ENCODE measurements around the gene DIO3.
A peak's percentile ranks its signal among the peaks of the same experiment; 100 is the strongest.

Gene DIO3

DNA sequence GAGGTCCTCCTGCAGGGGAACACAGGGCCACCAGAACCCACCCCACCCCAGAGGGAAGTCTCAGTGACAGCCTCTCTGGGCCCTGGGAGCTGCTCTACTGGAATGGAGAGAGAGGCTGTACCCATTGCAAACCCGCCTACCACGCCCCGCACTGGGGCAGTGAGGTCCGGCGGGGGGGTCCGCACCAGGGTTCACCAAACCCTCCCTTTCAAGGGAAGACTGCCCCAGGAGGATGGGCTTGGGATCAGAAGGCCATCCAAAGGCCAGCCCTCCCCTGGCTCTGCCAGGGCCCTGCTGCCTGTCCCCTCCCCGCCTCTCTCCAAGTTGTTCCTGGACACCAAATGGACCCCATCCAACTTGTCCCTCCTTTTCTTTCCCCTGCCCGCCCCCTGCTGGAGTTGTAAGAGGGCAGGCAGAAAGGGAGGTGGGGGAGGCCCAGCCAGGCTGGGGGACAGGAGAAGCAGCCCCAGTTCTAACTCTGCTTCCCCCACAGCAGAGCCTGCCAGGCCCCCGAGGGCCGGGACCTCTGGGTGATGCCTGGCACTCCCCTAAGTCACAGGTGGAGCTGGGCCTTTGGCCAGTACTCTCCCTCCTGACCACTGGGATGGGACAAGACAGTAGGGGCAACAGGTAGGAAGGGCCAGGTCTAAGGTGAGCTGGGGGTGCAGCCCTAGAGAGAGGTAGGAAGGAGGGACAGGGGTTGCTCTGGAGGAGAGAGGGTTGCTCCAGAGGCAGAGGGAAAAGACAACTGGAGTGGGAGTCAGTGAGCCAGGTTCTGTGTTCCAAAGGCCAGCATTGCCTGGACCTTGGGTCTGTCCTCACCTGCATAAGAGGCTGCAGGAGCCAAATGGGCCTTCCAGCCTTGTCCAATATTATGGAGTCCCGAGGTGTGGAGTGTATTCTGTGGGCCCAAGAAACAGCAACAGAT, 3.2 kb upstream of the DIO3 start:
- H3K4me3 ChIP-seq (ENCODE audit: low read depth, low read length), result no peak overlapping the region
- no peak for DNase-seq (ENCODE audit: low read depth)
- in situ Hi-C loops (cut with HindIII; ENCODE audit: low sequenced_read_pairs), result no loop called here
- TF ChIP-seq, protein P1, sequence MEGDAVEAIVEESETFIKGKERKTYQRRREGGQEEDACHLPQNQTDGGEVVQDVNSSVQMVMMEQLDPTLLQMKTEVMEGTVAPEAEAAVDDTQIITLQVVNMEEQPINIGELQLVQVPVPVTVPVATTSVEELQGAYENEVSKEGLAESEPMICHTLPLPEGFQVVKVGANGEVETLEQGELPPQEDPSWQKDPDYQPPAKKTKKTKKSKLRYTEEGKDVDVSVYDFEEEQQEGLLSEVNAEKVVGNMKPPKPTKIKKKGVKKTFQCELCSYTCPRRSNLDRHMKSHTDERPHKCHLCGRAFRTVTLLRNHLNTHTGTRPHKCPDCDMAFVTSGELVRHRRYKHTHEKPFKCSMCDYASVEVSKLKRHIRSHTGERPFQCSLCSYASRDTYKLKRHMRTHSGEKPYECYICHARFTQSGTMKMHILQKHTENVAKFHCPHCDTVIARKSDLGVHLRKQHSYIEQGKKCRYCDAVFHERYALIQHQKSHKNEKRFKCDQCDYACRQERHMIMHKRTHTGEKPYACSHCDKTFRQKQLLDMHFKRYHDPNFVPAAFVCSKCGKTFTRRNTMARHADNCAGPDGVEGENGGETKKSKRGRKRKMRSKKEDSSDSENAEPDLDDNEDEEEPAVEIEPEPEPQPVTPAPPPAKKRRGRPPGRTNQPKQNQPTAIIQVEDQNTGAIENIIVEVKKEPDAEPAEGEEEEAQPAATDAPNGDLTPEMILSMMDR (IDR thresholded peaks at IDR 0.05; ENCODE audit: low read depth, low read length, missing control alignments), result peak; percentile 9

DNA sequence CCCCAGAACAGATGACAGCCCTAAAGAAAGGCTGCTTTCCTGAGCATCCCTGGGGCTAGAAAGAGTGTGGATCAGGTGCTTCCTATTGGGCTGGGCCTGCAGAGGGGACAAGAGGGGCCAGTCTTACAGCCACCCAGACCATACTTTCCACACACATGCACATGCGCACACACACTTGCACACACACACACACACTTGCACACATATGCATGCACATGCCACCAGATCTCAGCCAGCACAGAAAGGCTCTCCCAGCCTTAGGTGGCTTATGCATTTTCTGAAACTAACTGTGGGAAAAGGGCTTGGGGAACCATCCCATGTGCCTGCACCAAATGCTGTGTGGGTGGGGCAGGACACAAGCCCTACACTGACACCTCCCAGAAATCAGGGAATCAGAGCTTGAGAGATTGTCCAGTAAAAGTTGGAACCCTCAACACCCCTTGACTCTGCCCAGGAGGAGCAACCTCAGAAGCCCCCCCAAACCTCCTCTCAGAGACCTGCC, 2.5 kb upstream of the DIO3 start:
- no peak overlapping the region for H3K4me3 ChIP-seq (ENCODE audit: low read depth, low read length)
- in situ Hi-C loops (cut with HindIII; ENCODE audit: low sequenced_read_pairs), result no loop called here
- TF ChIP-seq, protein P1 (IDR thresholded peaks at IDR 0.05; ENCODE audit: low read depth, low read length, missing control alignments), result no peak
- DNase-seq (ENCODE audit: low read depth), result no peak

DNA sequence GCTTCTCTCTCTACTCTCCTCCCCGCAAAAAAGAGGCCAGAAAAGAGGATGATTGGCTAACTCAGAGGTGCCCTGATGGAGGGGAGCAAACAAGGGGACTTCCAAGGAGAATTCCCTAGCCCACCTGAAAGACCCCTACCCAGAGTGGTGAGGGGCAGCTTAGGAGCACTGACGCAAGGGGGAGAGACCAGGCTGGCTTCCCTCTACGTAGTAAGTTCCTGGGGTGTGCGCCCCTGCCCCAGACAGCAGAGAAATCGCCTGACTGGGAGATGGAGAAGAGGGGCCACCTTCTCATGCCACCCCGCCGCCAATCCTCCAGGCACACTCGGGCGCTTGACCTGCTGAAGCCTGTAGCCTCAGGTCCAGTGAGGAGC, 2.1 kb upstream of the DIO3 start:
- no peak overlapping the region for H3K4me3 ChIP-seq (ENCODE audit: low read depth, low read length)
- TF ChIP-seq, protein P1 (IDR thresholded peaks at IDR 0.05; ENCODE audit: low read depth, low read length, missing control alignments), result no peak
- in situ Hi-C loops (cut with HindIII; ENCODE audit: low sequenced_read_pairs), result no loop called here
- no peak for DNase-seq (ENCODE audit: low read depth)

DNA sequence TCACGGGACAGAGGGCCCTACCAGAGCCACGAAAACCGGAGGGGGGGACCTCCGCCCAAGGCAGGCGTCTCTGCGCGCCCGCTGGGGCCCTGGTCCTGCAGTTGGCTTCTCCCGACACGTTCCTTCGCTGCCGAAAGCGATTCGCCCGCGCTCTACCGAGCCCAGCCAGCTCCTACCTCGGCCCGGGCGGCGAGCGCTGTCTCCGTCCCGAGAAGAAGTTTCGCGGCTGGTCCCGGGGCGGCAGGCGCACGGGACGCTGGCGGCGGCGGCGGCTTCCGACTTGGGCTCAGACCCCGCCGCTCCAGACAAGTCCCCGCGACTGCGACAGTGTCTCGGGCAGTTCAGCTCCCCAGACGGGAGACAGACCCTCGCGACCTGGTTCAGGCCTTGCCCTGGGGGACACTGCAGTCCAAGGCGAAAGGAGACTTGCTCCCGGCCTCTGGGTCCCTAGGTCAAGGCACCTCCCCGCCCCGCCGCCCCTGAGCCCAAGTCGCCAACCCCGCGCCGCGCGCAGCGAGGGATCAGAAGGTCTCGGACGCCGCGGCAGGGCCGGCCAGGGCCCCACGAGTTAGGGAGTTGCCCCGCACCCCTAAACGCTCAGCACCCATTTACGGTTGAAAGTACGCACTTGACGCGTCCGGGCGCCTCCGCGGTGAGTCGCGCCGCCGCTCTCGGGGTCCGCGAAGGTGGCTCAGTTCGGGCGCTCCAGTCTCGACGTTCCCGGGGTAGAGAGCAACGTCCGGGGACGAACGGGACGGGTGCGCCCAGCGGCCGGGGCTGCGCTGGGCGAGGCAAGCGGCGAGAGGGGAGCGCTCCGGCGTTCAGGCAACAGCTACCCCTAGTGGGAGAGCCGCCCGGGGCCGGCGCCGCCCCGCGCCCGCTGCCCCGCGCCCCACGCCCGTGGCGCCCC, 1.4 kb upstream of the DIO3 start:
- in situ Hi-C loops (cut with HindIII; ENCODE audit: low sequenced_read_pairs), result no loop called here
- TF ChIP-seq, protein P1 (IDR thresholded peaks at IDR 0.05; ENCODE audit: low read depth, low read length, missing control alignments), result peak; percentile 19
- DNase-seq (ENCODE audit: low read depth), result no peak
- H3K4me3 ChIP-seq (ENCODE audit: low read depth, low read length), result peak overlapping the region; percentile 20

DNA sequence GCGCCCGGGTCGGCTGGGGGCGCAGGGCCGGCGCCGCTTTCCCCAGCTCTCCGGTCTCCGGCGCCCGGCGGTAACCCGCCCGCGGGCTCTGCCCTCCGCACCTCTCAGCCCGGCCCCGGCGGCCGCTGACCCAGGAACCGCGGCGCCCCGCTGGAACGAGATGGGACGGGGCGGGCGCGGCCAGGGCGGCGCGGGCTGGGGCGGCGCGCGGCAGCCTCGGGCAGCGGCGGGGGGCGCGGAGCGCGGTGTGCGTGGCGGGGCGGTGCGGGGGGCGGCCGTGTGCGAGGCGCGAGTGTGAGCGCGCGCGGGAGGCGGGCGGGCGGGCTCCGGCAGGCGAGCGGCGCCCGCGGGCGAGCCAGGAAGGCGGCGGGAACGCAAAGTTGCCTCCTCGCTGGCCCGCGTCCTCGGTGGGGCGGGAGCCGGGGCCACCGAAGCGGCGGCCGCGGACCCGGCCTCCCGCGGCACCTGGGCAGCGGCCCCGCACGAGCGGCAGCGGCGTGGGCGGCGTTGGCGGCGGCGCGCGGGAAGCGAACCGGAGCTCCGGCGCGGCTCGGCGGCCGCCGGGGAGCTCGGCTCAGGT, 671 bp upstream of the DIO3 start:
- in situ Hi-C loops (cut with HindIII; ENCODE audit: low sequenced_read_pairs), result no loop called here
- no peak overlapping the region for H3K4me3 ChIP-seq (ENCODE audit: low read depth, low read length)
- TF ChIP-seq, protein P1 (IDR thresholded peaks at IDR 0.05; ENCODE audit: low read depth, low read length, missing control alignments), result no peak
- no peak for DNase-seq (ENCODE audit: low read depth)

DNA sequence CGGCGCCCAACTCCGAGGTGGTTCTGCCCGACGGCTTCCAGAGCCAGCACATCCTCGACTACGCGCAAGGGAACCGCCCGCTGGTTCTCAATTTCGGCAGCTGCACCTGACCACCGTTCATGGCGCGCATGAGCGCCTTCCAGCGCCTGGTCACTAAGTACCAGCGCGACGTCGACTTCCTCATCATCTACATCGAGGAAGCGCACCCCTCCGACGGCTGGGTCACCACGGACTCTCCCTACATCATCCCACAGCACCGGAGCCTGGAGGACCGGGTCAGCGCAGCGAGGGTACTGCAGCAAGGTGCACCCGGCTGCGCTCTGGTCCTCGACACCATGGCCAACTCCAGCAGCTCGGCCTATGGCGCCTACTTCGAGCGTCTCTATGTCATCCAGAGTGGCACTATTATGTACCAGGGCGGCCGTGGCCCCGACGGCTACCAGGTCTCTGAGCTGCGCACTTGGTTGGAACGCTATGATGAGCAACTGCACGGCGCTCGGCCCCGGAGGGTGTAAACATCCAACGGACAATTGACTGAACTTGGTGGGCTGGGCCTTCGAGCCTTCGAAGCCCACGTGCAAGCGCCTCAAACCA, 699 bp downstream of the DIO3 start:
- H3K4me3 ChIP-seq (ENCODE audit: low read depth, low read length), result no peak overlapping the region
- in situ Hi-C loops (cut with HindIII; ENCODE audit: low sequenced_read_pairs), result no loop called here
- TF ChIP-seq, protein P1 (IDR thresholded peaks at IDR 0.05; ENCODE audit: low read depth, low read length, missing control alignments), result no peak
- no peak for DNase-seq (ENCODE audit: low read depth)
